OCI-LY3 (cell line): ENCODE measurements around the gene INTS2.

Source experiments
- H2AFZ ChIP-seq: fragments of 200-600, 300-600 bp; shearing (Covaris generic); 2 replicates; pipeline ENCODE4 v1.6.0; 2014; ENCODE audit warnings: antibody characterized with exemption, low read depth, low read length
- H3K27ac ChIP-seq: fragments of 200-600, 300-600 bp; sonication (generic); 2 replicates; pipeline ENCODE4 v1.5.1; 2014; ENCODE audit warnings: mild to moderate bottlenecking, low read length, moderate library complexity, mixed read lengths
- H3K27me3 ChIP-seq: fragments of 200-600, 300-600 bp; sonication (generic); 2 replicates; pipeline ENCODE4 v1.6.1; 2014; ENCODE audit warnings: low read depth, low read length, mixed read lengths
- H3K36me3 ChIP-seq: fragments of 200-600, 300-600 bp; sonication (generic); replicated peaks from 2 replicates; pipeline ENCODE3; 2014; ENCODE audit warnings: low read depth, low read length, mixed read lengths
- H3K4me1 ChIP-seq: fragments of 300-600, 200-600 bp; sonication (generic); 2 replicates; pipeline ENCODE4 v1.6.1; 2014; ENCODE audit warnings: low read length, mixed read lengths
- H3K4me2 ChIP-seq: fragments of 200-600, 300-600 bp; sonication (generic); 2 replicates; pipeline ENCODE4 v1.6.1; 2014; ENCODE audit warnings: low read length, mixed read lengths
- H3K4me3 ChIP-seq: fragments of 300-600, 200-600 bp; sonication (generic); 2 replicates; pipeline ENCODE4 v1.5.1; 2014; ENCODE audit warnings: antibody characterized with exemption, mild to moderate bottlenecking, low read length, moderate library complexity
- H3K79me2 ChIP-seq: fragments of 300-600, 200-600 bp; shearing (Covaris generic); 2 replicates; pipeline ENCODE4 v1.6.1; 2014; ENCODE audit warnings: mild to moderate bottlenecking, low read length, mixed read lengths
- H3K9ac ChIP-seq: fragments of 300-600, 200-600 bp; shearing (Covaris generic); 2 replicates; pipeline ENCODE4 v1.6.0; 2014; ENCODE audit warnings: mild to moderate bottlenecking, low read length, moderate library complexity
- H3K9me3 ChIP-seq: fragments of 200-600, 300-600 bp; shearing (Covaris generic); 2 replicates; pipeline ENCODE4 v1.6.1; 2014; ENCODE audit warnings: low read length, mixed read lengths; ENCODE audit not compliant: insufficient read depth
- H4K20me1 ChIP-seq: fragments of 200-600, 300-600 bp; sonication (generic); 2 replicates; pipeline ENCODE4 v1.6.1; 2016; ENCODE audit warnings: low read length, mixed read lengths; ENCODE audit not compliant: insufficient read depth
- EZH2phosphoT487 ChIP-seq: fragments of 200-600 bp; shearing (Covaris generic); IDR thresholded peaks from 2 replicates; pipeline ENCODE4 v1.6.1; 2018; ENCODE audit warnings: antibody characterized with exemption, mixed run types, low read depth
- TF ChIP-seq, protein P1 (sequence below): fragments of 200-600, 300-600 bp; sonication (generic); IDR thresholded peaks from 2 replicates; pipeline ENCODE4 v1.5.1; 2014; ENCODE audit warnings: antibody characterized with exemption, low read length, low read depth

INTS2 gene

GRCh38 chr17:61955619-61956018 is 27.8 kb upstream of the INTS2 start:
- Histone ChIP-seq H4K20me1 (no peaks in the 10 kb centered on the region), H3K4me1 (no peaks in the 10 kb centered on the region), H3K9ac (no peak overlapping the region), H2AFZ (no peak overlapping the region), H3K27ac (no peak overlapping the region), H3K4me3 (no peak overlapping the region), H3K79me2 (no peaks in the 10 kb centered on the region), H3K9me3 (no peaks in the 10 kb centered on the region), H3K36me3 (peaks cover 43% of the 10 kb centered on the region), H3K4me2 (no peak overlapping the region), H3K27me3 (no peaks in the 10 kb centered on the region)
- TF ChIP-seq EZH2phosphoT487: no peak
- TF ChIP-seq, protein P1, sequence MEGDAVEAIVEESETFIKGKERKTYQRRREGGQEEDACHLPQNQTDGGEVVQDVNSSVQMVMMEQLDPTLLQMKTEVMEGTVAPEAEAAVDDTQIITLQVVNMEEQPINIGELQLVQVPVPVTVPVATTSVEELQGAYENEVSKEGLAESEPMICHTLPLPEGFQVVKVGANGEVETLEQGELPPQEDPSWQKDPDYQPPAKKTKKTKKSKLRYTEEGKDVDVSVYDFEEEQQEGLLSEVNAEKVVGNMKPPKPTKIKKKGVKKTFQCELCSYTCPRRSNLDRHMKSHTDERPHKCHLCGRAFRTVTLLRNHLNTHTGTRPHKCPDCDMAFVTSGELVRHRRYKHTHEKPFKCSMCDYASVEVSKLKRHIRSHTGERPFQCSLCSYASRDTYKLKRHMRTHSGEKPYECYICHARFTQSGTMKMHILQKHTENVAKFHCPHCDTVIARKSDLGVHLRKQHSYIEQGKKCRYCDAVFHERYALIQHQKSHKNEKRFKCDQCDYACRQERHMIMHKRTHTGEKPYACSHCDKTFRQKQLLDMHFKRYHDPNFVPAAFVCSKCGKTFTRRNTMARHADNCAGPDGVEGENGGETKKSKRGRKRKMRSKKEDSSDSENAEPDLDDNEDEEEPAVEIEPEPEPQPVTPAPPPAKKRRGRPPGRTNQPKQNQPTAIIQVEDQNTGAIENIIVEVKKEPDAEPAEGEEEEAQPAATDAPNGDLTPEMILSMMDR: no peak

- Histone ChIP-seq H4K20me1 (no peaks in the 10 kb centered on the region), H3K9ac (no peak overlapping the region), H3K4me3 (no peak overlapping the region), H3K4me1 (no peaks in the 10 kb centered on the region), H3K79me2 (no peaks in the 10 kb centered on the region), H3K9me3 (no peaks in the 10 kb centered on the region), H3K27me3 (no peaks in the 10 kb centered on the region), H3K27ac (no peak overlapping the region), H3K36me3 (peaks cover 51% of the 10 kb centered on the region), H3K4me2 (no peak overlapping the region), H2AFZ (no peak overlapping the region)
- no peak for TF ChIP-seq EZH2phosphoT487
- TF ChIP-seq, protein P1: no peak
Observed at GRCh38 chr17:61947367-61948078, 19.7 kb upstream of the INTS2 start.

DNA sequence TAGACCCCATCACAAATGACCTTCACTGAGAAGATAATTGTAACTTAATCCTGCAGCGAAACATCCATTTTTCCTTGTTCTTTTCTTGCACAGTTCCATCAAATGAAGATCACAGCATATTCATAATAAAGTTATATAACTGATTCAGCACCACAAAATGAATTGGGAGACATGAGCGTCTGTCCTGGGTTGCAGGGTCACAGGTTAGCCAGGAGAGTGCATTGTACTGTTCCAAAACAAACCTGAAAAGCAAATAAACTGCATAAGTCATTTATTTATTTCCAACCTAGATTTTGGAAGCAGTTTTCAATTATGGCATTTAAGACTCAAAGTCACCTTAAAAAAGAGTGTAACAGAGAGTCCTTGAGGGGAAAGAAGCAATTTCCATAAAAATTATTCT is 18.6 kb upstream of the INTS2 start:
- Histone ChIP-seq H3K4me2 (no peak overlapping the region), H4K20me1 (no peaks in the 10 kb centered on the region), H3K9me3 (no peaks in the 10 kb centered on the region), H2AFZ (no peak overlapping the region), H3K27me3 (no peaks in the 10 kb centered on the region), H3K9ac (no peak overlapping the region), H3K4me1 (no peaks in the 10 kb centered on the region), H3K4me3 (no peak overlapping the region), H3K36me3 (peaks cover 45% of the 10 kb centered on the region), H3K27ac (no peak overlapping the region), H3K79me2 (no peaks in the 10 kb centered on the region)
- no peak for TF ChIP-seq EZH2phosphoT487
- TF ChIP-seq, protein P1: no peak

GRCh38 chr17:61943117-61943516 is 15.3 kb upstream of the INTS2 start:
- Histone ChIP-seq H3K27ac (no peak overlapping the region), H3K9me3 (no peaks in the 10 kb centered on the region), H3K4me3 (no peak overlapping the region), H3K9ac (no peak overlapping the region), H3K4me1 (no peaks in the 10 kb centered on the region), H3K4me2 (no peak overlapping the region), H3K79me2 (no peaks in the 10 kb centered on the region), H3K36me3 (peaks cover 26% of the 10 kb centered on the region), H3K27me3 (no peaks in the 10 kb centered on the region), H2AFZ (no peak overlapping the region), H4K20me1 (no peaks in the 10 kb centered on the region)
- TF ChIP-seq, protein P1: no peak
- no peak for TF ChIP-seq EZH2phosphoT487
